GM23338 (cell line): ENCODE measurements around the gene PVRIG. TPM values are rescaled to one million over a fixed set of nuclear protein-coding genes. Genes with fewer than 3 reads are reported as not detected.

Experiments
- polyA plus RNA-seq: library from polyadenylated mRNA; unstranded; fragments of >200 nt; fragmentation: Nextera tagmentation; extraction: Ambion mirVana; gene quantifications from 2 replicates; pipeline ENCODE4 v1.2.1, GENCODE V29; 2016
- total RNA-seq: library from RNA; depleted of rRNA; stranded (reverse); fragments of >200 nt; shearing (Covaris generic); gene quantifications from 2 replicates; pipeline ENCODE4 v1.2.3, GENCODE V29; 2014; rRNA removed

PVRIG gene
- total and polyA plus RNA-seq, 2 experiments from 2014 or later: 1.1 TPM; not detected in 1

Other genes with a start within 250 kb of the PVRIG start
- gene AZGP1, start 243.9 kb upstream of the PVRIG start, total RNA-seq: 0.17 TPM in 1 of 2 replicates, not detected in the other
- gene AZGP1, start 243.9 kb upstream of the PVRIG start, polyA plus RNA-seq: 1.3 TPM in 1 of 2 replicates, not detected in the other
- gene ZKSCAN1, start 204.4 kb upstream of the PVRIG start, total RNA-seq: 14.5 and 19.4 TPM in 2 replicates
- gene ZKSCAN1, start 204.4 kb upstream of the PVRIG start, polyA plus RNA-seq: 9.8 and 11.8 TPM in 2 replicates
- 21.8 and 24.8 TPM in 2 replicates for gene ZSCAN21, start 170.2 kb upstream of the PVRIG start, total RNA-seq
- 15.4 and 15.7 TPM in 2 replicates for gene ZSCAN21, start 170.2 kb upstream of the PVRIG start, polyA plus RNA-seq
- gene ZNF3, start 138.2 kb upstream of the PVRIG start, total RNA-seq: 40.8 and 48.9 TPM in 2 replicates
- 22.6 and 23.4 TPM in 2 replicates for gene ZNF3, start 138.2 kb upstream of the PVRIG start, polyA plus RNA-seq
- gene COPS6, start 131.0 kb upstream of the PVRIG start, total RNA-seq: 89.8 and 104 TPM in 2 replicates
- gene COPS6, start 131.0 kb upstream of the PVRIG start, polyA plus RNA-seq: 191 and 198 TPM in 2 replicates
- gene MCM7, start 118.6 kb upstream of the PVRIG start, total RNA-seq: 285 TPM in 2 replicates
- 140 and 144 TPM in 2 replicates for gene MCM7, start 118.6 kb upstream of the PVRIG start, polyA plus RNA-seq
- 12.2 and 13.3 TPM in 2 replicates for gene AP4M1, start 118.3 kb upstream of the PVRIG start, total RNA-seq
- 9.5 and 14.4 TPM in 2 replicates for gene AP4M1, start 118.3 kb upstream of the PVRIG start, polyA plus RNA-seq
- 125 and 141 TPM in 2 replicates for gene TAF6, start 100.6 kb upstream of the PVRIG start, total RNA-seq
- gene TAF6, start 100.6 kb upstream of the PVRIG start, polyA plus RNA-seq: 54.9 and 56.3 TPM in 2 replicates
- gene CNPY4, start 100.3 kb upstream of the PVRIG start, total RNA-seq: 11.3 and 12.0 TPM in 2 replicates
- gene CNPY4, start 100.3 kb upstream of the PVRIG start, polyA plus RNA-seq: 10.7 and 11.1 TPM in 2 replicates
- gene MBLAC1, start 93.0 kb upstream of the PVRIG start, total RNA-seq: 5.0 and 5.7 TPM in 2 replicates
- 2.4 and 2.7 TPM in 2 replicates for gene MBLAC1, start 93.0 kb upstream of the PVRIG start, polyA plus RNA-seq
- gene LAMTOR4, start 71.0 kb upstream of the PVRIG start, total RNA-seq: 138 and 145 TPM in 2 replicates
- 329 and 333 TPM in 2 replicates for gene LAMTOR4, start 71.0 kb upstream of the PVRIG start, polyA plus RNA-seq
- 12.3 and 15.7 TPM in 2 replicates for gene TRAPPC14, start 61.2 kb upstream of the PVRIG start, total RNA-seq
- 9.3 and 9.8 TPM in 2 replicates for gene TRAPPC14, start 61.2 kb upstream of the PVRIG start, polyA plus RNA-seq
- 3.4 and 6.3 TPM in 2 replicates for gene GAL3ST4, start 51.3 kb upstream of the PVRIG start, total RNA-seq
- gene GAL3ST4, start 51.3 kb upstream of the PVRIG start, polyA plus RNA-seq: 2.1 and 3.1 TPM in 2 replicates
- 48.8 and 53.6 TPM in 2 replicates for gene GPC2, start 42.6 kb upstream of the PVRIG start, total RNA-seq
- gene GPC2, start 42.6 kb upstream of the PVRIG start, polyA plus RNA-seq: 9.8 and 10.7 TPM in 2 replicates
- gene STAG3, start 42.0 kb upstream of the PVRIG start, total RNA-seq: 3.4 and 4.6 TPM in 2 replicates
- 4.1 and 4.7 TPM in 2 replicates for gene STAG3, start 42.0 kb upstream of the PVRIG start, polyA plus RNA-seq
- gene SPDYE3, start 87.8 kb downstream of the PVRIG start, total RNA-seq: not detected in 2 replicates
- gene SPDYE3, start 87.8 kb downstream of the PVRIG start, polyA plus RNA-seq: 3.6 and 4.1 TPM in 2 replicates
- 21.6 and 43.0 TPM in 2 replicates for gene PILRB, start 138.2 kb downstream of the PVRIG start, total RNA-seq
- 25.3 and 25.5 TPM in 2 replicates for gene PILRB, start 138.2 kb downstream of the PVRIG start, polyA plus RNA-seq
- 0.38 and 2.6 TPM in 2 replicates for gene PILRA, start 153.5 kb downstream of the PVRIG start, total RNA-seq
- gene PILRA, start 153.5 kb downstream of the PVRIG start, polyA plus RNA-seq: 5.3 and 5.9 TPM in 2 replicates
- gene ZCWPW1, start 208.8 kb downstream of the PVRIG start, total RNA-seq: 0.59 and 1.0 TPM in 2 replicates
- gene ZCWPW1, start 208.8 kb downstream of the PVRIG start, polyA plus RNA-seq: 2.7 and 4.3 TPM in 2 replicates
- 21.7 and 32.6 TPM in 2 replicates for gene MEPCE, start 209.9 kb downstream of the PVRIG start, total RNA-seq
- 10.0 and 11.4 TPM in 2 replicates for gene MEPCE, start 209.9 kb downstream of the PVRIG start, polyA plus RNA-seq
- gene PPP1R35, start 216.5 kb downstream of the PVRIG start, total RNA-seq: 47.8 and 58.9 TPM in 2 replicates
- 89.3 and 106 TPM in 2 replicates for gene PPP1R35, start 216.5 kb downstream of the PVRIG start, polyA plus RNA-seq
- 0.52 TPM in 1 of 2 replicates, not detected in the other for gene SPACDR, start 244.3 kb downstream of the PVRIG start, total RNA-seq
- 0.42 TPM in 1 of 2 replicates, not detected in the other for gene SPACDR, start 244.3 kb downstream of the PVRIG start, polyA plus RNA-seq